GM21825 (cell line): ENCODE results near the gene ZFYVE27.
"Not testable (repeated sequence)": the region's sequence is repeated elsewhere in the genome, so short reads cannot be mapped to it uniquely, and the experiment has no call there.

ENCODE experiments used
- ATAC-seq: cut with Tn5 transposase; IDR thresholded peaks from one replicate; pipeline ENCODE4 v1.9.1; 2021; ENCODE audit warnings: mild to moderate bottlenecking, moderate library complexity; ENCODE audit not compliant: unreplicated experiment

ZFYVE27 gene, protein sequence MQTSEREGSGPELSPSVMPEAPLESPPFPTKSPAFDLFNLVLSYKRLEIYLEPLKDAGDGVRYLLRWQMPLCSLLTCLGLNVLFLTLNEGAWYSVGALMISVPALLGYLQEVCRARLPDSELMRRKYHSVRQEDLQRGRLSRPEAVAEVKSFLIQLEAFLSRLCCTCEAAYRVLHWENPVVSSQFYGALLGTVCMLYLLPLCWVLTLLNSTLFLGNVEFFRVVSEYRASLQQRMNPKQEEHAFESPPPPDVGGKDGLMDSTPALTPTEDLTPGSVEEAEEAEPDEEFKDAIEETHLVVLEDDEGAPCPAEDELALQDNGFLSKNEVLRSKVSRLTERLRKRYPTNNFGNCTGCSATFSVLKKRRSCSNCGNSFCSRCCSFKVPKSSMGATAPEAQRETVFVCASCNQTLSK

GRCh38 chr10:97736902-97737769 lies at the start of gene ZFYVE27:
ZFYVE27 (plus strand) TSS chr10:97737128; CDS start chr10:97738478, 1,350 bp downstream.
- peak; percentile 67 for ATAC-seq

GRCh38 chr10:97687785-97688781 lies 48.8 kb upstream of the ZFYVE27 start:
- no peak for ATAC-seq

DNA sequence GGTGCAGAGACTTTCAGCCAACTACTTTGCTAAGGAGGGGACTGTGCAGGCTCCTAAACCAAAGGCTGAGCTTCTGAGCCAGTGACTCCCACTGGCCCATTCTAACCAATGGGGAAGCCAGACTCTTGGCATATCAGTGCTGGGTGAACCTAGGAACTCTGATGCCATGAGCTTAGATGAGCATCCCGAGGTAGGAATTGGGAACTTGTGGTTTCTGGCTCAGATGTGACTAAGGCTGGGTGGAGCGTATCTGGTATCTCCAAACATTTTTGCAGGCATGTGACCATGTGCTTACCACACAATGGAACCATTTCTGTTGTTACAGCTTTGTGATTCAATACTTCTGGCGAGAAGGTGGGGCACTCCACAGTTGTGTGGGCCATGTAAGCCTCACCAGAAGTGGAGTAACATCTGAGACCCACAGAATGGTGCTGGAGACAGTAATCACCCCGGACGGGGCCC lies 47.3 kb upstream of the ZFYVE27 start:
- ATAC-seq: no peak

GRCh38 chr10:97690133-97690532 lies 46.8 kb upstream of the ZFYVE27 start:
- ATAC-seq: no peak

DNA sequence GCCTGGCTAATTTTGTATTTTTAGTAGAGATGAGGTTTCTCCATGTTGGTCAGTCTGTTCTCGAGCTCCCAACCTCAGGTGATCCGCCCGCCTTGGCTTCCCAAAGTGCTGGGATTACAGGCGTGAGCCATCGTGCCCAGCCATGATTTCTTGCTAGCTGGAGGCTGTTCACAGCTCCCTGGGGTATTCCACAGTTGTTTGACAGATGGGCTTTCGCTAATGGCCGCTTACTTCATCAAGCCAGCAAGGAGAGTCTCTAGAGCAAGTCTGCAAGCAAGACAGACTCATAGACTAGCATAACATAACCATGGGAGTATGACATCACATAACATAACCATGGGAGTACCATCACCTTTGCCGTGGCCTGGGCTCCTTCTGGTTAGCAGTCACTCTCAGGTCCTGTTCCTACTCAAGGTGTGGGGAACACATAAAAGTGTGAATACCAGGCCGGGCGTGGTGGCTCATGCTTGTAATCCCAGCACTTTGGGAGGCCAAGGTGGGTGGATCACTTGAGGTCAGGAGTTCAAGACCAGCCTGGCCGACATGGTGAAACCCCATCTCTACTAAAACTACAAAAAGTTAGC lies 38.8 kb upstream of the ZFYVE27 start:
- not testable (repeated sequence) for ATAC-seq

DNA sequence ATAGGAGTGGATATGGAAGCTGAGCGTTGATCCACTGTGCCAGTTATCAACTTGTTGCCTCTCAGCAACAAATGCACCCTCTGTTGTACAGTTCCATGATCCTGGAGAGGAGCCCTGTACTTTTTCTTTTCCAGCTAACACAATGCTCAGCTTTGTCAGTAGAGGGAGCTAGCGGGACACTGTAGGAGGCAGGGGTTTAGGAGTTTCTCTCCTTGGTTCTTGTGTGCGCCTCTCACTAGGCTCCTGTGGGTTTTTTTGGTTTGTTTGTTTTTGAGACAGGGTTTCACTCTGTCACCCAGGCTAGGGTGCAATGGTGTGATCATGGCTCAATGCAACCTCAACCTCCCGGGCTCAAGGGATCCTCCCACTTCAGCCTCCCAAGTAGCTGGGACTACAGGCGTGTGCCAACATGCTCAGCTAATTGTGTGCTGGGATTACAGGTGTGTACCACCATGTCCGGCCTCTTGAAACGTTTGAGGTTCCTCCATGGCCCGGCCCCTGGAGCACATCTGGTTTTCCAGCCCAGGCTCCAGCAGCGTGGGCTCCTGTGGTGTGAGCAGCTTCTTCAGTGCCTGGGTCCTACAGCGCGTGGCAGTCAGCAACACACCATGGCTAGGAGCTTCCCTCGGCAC lies 35.4 kb upstream of the ZFYVE27 start:
- ATAC-seq: peak; percentile 73

GRCh38 chr10:97703398-97704067 lies 33.4 kb upstream of the ZFYVE27 start:
- no peak for ATAC-seq

DNA sequence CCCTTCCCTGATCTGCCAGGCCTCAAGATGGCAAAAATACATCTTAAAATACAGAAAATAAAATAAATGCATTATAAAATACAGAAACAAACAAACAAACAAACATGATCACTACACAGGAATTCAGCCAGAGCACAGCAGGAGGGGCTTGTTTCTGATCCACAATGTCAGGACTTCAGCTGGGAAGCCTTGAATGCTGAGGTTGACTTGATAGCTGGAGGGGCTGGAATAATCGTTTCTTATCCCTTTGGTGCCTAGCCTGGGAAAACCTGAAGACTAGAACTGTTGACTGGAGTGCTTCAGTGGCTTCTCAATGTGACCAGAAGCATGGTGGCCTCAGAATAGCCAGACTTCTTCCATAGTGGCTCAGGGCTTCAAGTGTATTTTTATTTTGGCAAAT lies 32.6 kb upstream of the ZFYVE27 start:
- no peak for ATAC-seq

DNA sequence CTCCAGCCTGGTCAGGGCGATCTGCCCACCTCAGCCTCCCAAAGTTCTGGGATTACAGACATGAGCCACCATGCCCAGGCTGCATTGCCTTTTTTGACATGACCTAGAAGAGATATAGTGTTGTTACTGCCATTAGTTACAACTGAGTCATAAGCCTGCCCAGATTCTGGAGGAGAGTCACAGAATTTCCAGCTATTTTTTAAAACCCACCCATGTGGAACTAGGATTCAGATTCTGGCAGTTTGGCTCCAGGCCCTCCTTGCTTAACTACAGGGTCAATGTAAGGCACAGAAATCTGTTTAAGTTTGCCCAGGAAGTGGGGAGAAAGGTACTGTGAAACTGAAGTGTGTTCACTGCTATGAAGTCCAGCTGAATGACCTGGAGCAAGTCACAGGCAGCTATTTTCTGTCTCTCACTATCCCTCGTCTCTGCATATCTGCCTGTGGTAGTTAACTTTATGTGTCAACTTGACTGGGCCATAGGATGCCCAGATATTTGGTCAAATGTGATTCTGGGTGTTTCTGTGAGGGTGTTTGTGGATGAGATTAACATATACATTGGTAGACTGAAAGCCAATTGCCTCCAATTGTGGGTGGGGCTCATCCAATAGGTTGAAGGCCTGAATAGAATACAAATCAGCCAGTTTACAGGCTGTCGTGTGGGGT lies 31.8 kb upstream of the ZFYVE27 start:
- no peak for ATAC-seq

DNA sequence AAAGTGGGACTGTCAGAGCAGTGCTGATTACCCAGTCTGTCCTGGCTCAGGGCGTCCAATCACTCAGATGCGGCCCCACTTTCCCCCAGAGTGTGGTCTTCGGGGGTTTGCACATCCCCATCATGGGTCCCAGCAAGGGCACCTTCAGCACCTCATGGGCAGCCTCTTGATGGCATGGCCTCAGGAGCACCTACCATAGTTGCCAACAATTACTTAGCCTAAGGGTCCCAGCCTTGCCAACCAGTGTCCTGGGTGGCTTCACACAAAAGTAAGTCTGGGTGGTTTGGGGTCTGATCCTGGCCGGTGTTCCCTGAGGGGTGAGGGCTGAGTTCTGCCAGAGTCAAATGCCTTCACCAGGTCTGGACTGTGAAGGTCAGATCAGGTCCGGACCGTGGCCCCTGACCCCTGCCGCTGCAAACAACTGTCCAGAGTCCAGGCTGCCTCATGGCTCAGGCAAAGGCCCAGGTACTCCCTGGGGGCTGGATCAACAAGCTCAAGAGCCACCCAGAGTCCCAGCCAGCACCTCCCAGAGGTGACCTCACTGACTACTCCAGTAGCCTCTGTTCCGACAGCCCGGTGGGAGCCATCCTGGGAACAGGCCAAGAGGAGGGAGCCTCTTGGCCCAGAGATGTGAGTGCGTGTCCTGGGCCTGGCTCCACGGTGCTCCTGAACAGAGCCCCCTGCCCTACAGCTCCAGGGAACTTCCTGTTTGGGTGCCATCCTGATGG lies 29.6 kb upstream of the ZFYVE27 start:
- ATAC-seq: no peak

- ATAC-seq: no peak
Measured at GRCh38 chr10:97708167-97708566, 28.8 kb upstream of the ZFYVE27 start.

DNA sequence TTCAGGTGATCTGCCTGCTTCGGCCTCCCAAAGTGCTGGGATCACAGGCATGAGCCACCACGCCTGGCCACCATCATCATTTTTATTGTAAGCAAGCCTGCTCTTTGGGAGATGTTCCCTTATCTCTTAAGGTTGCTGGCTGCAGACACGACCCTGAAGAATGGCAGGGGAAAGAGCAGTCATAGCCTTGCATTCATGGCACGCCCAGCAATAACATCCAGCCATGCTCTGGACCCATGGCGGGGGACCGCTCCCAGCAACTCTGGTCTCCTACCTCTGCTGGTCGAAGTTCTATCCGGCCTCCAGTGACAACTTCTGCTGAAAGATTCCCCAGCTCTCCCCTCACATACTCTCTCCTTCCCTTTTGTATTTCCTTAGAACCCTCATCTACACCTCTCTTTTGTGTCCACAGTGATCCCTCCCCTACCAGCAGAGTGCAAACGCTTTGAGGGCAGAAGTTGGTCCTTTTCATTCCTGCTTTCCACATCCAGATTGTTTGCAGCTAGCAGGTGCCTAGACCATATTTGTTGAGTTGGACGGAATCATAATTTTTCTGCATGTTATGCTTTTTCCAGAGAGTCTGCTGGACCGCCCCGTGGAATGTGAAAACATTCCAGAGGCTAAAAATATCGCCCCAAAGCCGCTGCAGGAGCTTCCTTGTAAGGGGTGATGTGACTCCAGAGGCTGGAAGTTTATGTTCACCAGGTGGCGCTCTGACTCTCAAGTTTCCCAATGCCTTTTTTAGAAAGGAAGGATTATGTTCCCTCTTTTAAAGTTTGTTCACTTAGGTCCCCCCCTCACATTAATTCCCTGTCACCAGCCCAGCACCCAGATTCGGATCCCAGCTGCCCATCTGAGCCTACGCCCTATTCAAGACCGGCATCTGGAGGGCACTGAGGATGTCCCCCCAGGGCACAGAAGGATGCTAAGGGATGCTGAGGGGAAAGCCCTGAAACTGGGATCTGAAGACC lies 27.7 kb upstream of the ZFYVE27 start:
- no peak for ATAC-seq

- no peak for ATAC-seq
Measured at GRCh38 chr10:97711640-97712572, 25.0 kb upstream of the ZFYVE27 start.

GRCh38 chr10:97713339-97713825 lies 23.5 kb upstream of the ZFYVE27 start, which contains the start of gene MARVELD1:
MARVELD1 (plus strand) TSS chr10:97713730; CDS start chr10:97713877, 147 bp downstream.
- no peak for ATAC-seq

- peak; percentile 79 for ATAC-seq
Measured at GRCh38 chr10:97713826-97714400, 23.0 kb upstream of the ZFYVE27 start.
